GM08714 (cell line): ENCODE data around the gene TMEM273.

ENCODE experiments used
- H3K4me3 ChIP-seq: fragments of 200-500 bp; sonication (Bioruptor generic); 2 replicates; pipeline ENCODE4 v1.5.1; 2014; ENCODE audit warnings: mild to moderate bottlenecking, low read length, inconsistent platforms
- ZNF274 ChIP-seq: IDR thresholded peaks from 2 replicates; pipeline ENCODE4 v1.6.1; 2012; ENCODE audit warnings: mild to moderate bottlenecking, low read depth, low read length

Gene TMEM273

GRCh38 chr10:49157229-49157628 is 31.0 kb downstream of the TMEM273 start:
- no peak for TF ChIP-seq ZNF274
- H3K4me3 ChIP-seq = no peak overlapping the region

- TF ChIP-seq ZNF274 = no peak
- H3K4me3 ChIP-seq = no peak overlapping the region
These were observed 33.5 kb downstream of the TMEM273 start for GRCh38 chr10:49154641-49155040.

- no peak for TF ChIP-seq ZNF274
- no peak overlapping the region for H3K4me3 ChIP-seq
These were observed 34.2 kb downstream of the TMEM273 start for GRCh38 chr10:49153971-49154370.

GRCh38 chr10:49153115-49153514 is 35.1 kb downstream of the TMEM273 start:
- no peak overlapping the region for H3K4me3 ChIP-seq
- no peak for TF ChIP-seq ZNF274

GRCh38 chr10:49152663-49153062 is 35.5 kb downstream of the TMEM273 start:
- no peak for TF ChIP-seq ZNF274
- H3K4me3 ChIP-seq = no peak overlapping the region

GRCh38 chr10:49152037-49152436 is 36.2 kb downstream of the TMEM273 start:
- no peak overlapping the region for H3K4me3 ChIP-seq
- no peak for TF ChIP-seq ZNF274

GRCh38 chr10:49151481-49151880 is 36.7 kb downstream of the TMEM273 start:
- H3K4me3 ChIP-seq = no peak overlapping the region
- no peak for TF ChIP-seq ZNF274

DNA sequence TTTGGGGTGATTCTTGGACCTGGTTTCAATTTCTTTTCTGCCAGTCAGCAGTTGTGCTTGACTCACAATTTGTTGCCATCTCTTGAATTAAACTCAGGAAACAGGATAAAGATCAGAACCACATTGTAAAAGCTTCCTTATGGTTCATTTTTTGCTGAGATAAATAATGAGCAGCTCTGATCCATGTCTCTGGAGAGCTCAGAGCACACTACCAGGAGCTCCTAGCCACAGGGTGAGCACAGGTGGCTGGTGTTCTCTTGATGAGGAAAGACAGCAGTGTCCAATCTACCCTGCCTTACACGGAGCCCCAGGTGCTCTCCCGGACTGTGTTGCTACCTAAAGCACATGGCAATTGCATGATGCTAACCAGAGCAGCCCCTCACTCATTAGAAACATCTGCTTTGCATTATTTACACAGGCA is 37.2 kb downstream of the TMEM273 start:
- H3K4me3 ChIP-seq = no peak overlapping the region
- no peak for TF ChIP-seq ZNF274

GRCh38 chr10:49150426-49150825 is 37.8 kb downstream of the TMEM273 start:
- H3K4me3 ChIP-seq = no peak overlapping the region
- TF ChIP-seq ZNF274 = no peak

GRCh38 chr10:49149881-49150280 is 38.3 kb downstream of the TMEM273 start:
- H3K4me3 ChIP-seq = no peak overlapping the region
- TF ChIP-seq ZNF274 = no peak

DNA sequence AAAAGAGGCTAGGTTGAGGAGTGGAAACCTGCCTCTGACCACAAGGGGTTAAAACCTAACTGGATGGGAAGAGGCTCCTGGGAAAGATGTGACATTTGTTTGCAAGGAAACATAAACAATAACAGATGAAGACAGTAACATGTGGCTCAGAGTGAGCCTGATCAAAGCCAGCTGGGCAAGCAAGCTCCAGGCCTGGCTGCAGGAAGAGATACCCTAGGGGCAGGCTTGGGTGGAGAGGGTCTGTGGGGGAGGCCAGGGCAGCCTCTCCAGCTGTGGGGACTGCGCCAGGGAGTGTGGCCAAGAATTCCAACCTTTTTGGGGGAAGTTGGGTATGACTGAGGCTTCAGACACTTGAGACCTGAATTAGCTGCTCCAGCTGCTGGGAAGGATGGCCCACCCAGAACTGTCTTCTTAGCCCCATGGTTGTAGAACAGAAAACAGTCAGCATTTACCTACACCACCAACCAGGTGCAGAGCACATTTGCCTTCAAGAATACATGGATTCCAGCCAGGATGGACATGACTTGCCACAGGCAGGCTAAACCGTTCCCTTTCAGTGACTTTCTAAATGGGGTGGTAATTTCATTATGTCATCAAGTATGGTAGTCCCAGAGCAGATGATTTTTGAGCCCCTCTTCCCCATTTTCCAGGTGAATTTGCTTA is 44.0 kb downstream of the TMEM273 start:
- TF ChIP-seq ZNF274 = no peak
- no peak overlapping the region for H3K4me3 ChIP-seq

DNA sequence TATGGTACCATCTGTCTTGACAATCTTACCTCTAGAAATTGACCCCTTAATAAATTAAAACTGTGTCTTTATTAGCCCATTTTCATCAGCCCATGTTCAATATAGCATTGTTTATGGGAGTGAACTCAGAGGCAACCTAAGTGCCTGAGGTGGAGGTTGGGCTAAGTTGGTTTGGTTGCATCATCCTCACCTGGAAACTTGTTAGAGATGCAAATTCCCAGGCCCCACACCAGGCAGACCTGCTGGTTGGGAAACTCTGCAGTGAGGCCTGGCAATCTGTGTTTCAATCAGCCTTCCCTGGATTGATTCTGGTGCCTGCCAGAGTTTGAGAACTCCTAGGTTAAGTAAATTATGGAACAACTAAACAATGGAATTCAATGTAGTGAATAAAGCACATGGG is 44.9 kb downstream of the TMEM273 start:
- H3K4me3 ChIP-seq = no peak overlapping the region
- no peak for TF ChIP-seq ZNF274

- no peak overlapping the region for H3K4me3 ChIP-seq
- no peak for TF ChIP-seq ZNF274
These were observed 46.5 kb downstream of the TMEM273 start for GRCh38 chr10:49141541-49142332.

- no peak overlapping the region for H3K4me3 ChIP-seq
- no peak for TF ChIP-seq ZNF274
These were observed 47.6 kb downstream of the TMEM273 start for GRCh38 chr10:49140304-49141177.

DNA sequence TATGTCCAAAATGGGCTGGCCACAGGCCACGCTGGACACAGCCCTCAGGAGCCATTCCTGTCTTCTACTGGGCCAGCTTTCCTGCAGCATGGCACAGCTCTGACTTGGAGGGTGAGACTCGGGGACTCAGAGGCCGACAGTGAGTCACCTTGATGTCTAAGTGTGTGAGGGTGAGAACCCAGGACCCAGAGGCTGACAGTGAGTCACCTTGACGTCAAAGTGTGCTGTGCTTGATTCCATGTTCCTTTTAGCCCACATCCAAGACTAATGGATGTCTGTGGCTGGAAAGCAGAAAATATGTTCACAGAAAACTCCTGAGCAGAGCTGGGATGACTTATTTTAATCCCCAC is 48.4 kb downstream of the TMEM273 start:
- no peak overlapping the region for H3K4me3 ChIP-seq
- TF ChIP-seq ZNF274 = no peak
